Peyer's patch (tissue), 4 donors: ENCODE results near the gene RUBCNL. TPM values are rescaled to one million over a fixed set of nuclear protein-coding genes. Genes with fewer than 3 reads are reported as not detected.

Source experiments
- DNase-seq, 3 donors: peaks; one replicate each; pipeline ENCODE4 v3.0.0-alpha.2; 2017 to 2019
- H3K27ac ChIP-seq, 4 donors: fragments of 200-600 bp; sonication (generic); one replicate each; pipeline ENCODE4 v1.5.1; 2016 to 2019
- H3K27me3 ChIP-seq, 2 donors: fragments of 200-600 bp; sonication (generic); one replicate each; pipeline ENCODE4 v1.5.1; 2019
- H3K36me3 ChIP-seq, 3 donors: fragments of 200-600 bp; sonication (generic); one replicate each; pipeline ENCODE4 v1.5.1; 2016 to 2019
- H3K4me1 ChIP-seq, 4 donors: fragments of 200-600 bp; sonication (generic); one replicate each; pipeline ENCODE4 v1.5.1; 2016 to 2019
- H3K4me3 ChIP-seq, 4 donors: fragments of 200-600 bp; sonication (generic); 1 replicate in 3 of 4; 2 replicates in 1 of 4; pipeline ENCODE4 v1.5.1; 2016 to 2019; ENCODE audit warnings: mild to moderate bottlenecking in 1 of 4
- H3K9me3 ChIP-seq, 4 donors: fragments of 200-600 bp; sonication (generic); one replicate each; pipeline ENCODE4 v1.5.1; 2016 to 2019; ENCODE audit warnings: mild to moderate bottlenecking in 1 of 4
- POLR2A ChIP-seq, 2 donors: fragments of 450-650 bp; IDR thresholded peaks; one replicate each; pipeline ENCODE4 v1.5.1; 2017; ENCODE audit warnings: antibody characterized with exemption in 2 of 2, mild to moderate bottlenecking in 2 of 2, moderate library complexity in 2 of 2
- small RNA-seq, 2 donors: library from RNA; depleted of rRNA; stranded (forward); fragments of <200 nt; gene quantifications; one replicate each; pipeline ENCODE3, GENCODE V24; 2016
- total RNA-seq, 4 donors: library from RNA; depleted of rRNA; stranded (reverse); fragments of >200 nt; gene quantifications; one replicate each; pipeline ENCODE4 v1.1.0, GENCODE V29; 2016
- TF ChIP-seq, protein P1 (sequence below), 6 experiments: fragments of 450-650 bp in 4 of 6; fragments of 200-600 bp in 2 of 6; sonication (generic) in 1 of 6; IDR thresholded peaks; one replicate each; pipeline ENCODE4 v1.5.1; 2017 to 2019; ENCODE audit warnings: antibody characterized with exemption in 6 of 6, mild to moderate bottlenecking in 3 of 6, moderate library complexity in 1 of 6

RUBCNL gene
- total RNA-seq, 4 donors from 2014 or later: 10.3 to 52.0 (median 13.9) TPM

DNA sequence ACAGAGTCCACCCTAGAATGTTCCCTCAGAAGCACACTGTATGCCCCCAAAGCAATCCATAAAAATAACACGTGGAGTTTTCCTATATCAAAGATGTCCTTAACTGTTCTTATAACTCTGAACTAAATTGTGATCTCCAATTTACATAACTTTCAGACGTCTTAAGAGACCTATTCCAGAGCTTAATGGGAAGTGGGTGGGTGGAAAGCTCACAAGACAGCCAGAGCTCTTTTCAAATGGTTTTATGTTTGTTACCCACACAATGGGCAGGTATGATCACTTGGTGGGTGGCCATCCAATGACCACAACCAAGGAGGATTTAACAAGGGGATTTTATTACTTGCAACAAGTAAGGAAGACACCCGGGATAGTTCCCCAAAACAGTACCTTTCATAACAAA lies 93.6 kb downstream of the RUBCNL start:
- H3K9me3 ChIP-seq: no peaks in the 10 kb centered on the region
- no peaks in the 10 kb centered on the region for H3K36me3 ChIP-seq
- DNase-seq: no peak
- no peaks in the 10 kb centered on the region for H3K27me3 ChIP-seq
- no peak overlapping the region for H3K27ac ChIP-seq
- TF ChIP-seq, protein P1, sequence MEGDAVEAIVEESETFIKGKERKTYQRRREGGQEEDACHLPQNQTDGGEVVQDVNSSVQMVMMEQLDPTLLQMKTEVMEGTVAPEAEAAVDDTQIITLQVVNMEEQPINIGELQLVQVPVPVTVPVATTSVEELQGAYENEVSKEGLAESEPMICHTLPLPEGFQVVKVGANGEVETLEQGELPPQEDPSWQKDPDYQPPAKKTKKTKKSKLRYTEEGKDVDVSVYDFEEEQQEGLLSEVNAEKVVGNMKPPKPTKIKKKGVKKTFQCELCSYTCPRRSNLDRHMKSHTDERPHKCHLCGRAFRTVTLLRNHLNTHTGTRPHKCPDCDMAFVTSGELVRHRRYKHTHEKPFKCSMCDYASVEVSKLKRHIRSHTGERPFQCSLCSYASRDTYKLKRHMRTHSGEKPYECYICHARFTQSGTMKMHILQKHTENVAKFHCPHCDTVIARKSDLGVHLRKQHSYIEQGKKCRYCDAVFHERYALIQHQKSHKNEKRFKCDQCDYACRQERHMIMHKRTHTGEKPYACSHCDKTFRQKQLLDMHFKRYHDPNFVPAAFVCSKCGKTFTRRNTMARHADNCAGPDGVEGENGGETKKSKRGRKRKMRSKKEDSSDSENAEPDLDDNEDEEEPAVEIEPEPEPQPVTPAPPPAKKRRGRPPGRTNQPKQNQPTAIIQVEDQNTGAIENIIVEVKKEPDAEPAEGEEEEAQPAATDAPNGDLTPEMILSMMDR (IDR thresholded peaks at IDR 0.05): no peak
- no peak for TF ChIP-seq POLR2A (IDR thresholded peaks at IDR 0.05)
- H3K4me3 ChIP-seq: no peak overlapping the region
- H3K4me1 ChIP-seq: no peaks in the 10 kb centered on the region

Small RNA genes within 50 kb of the gene (small RNA-seq; reads per million reads assigned to genes)
- gene RNU2-6P (0.70 to 2.4 reads per million in 2 donors), gene RNU6-68P (0 reads per million in 2 donors)

Other genes with a start within 250 kb of the RUBCNL start
- gene LCP1, start 205.1 kb downstream of the RUBCNL start, total RNA-seq: 100 to 1,000 TPM in 1 of 4 donors, 10 to 100 TPM in 3; 11.1 to 167 (median 19.2) TPM
- gene LRRC63, start 175.3 kb downstream of the RUBCNL start, total RNA-seq: under 1 TPM in 1 of 4 donors, not detected in 3; 0.40 TPM
- 10 to 100 TPM; 13.6 to 29.7 (median 18.5) TPM for gene LRCH1, start 165.9 kb upstream of the RUBCNL start, total RNA-seq